Measurements from ENCODE around the gene PHLDB3. TPM values are rescaled to one million over a fixed set of nuclear protein-coding genes. Genes with fewer than 3 reads are reported as not detected.

The PHLDB3 gene
- total RNA-seq, 3 donors from 2014 or later = 17.0 to 33.7 (median 26.2) TPM

- DNase-seq (no peak), ATAC-seq (no peak)
- H3K4me1 Mint-ChIP-seq (ENCODE audit: low read depth) = peaks cover 3% of the 10 kb centered on the region
- peaks cover 28% of the 10 kb centered on the region for H3K36me3 Mint-ChIP-seq (ENCODE audit: insufficient read depth)
- H3K4me3 Mint-ChIP-seq = no peak overlapping the region
- no peaks in the 10 kb centered on the region for H3K27me3 Mint-ChIP-seq (ENCODE audit: low read depth)
- H3K9me3 Mint-ChIP-seq = no peaks in the 10 kb centered on the region
These were observed 7.6 kb downstream of the PHLDB3 start for GRCh38 chr19:43496960-43497359.

GRCh38 chr19:43495082-43495481, 9.5 kb downstream of the PHLDB3 start:
- no peak for DNase-seq
- Mint-ChIP-seq H3K36me3 (ENCODE audit: insufficient read depth) (peaks cover 26% of the 10 kb centered on the region), H3K4me3 (no peak overlapping the region), H3K4me1 (ENCODE audit: low read depth) (no peaks in the 10 kb centered on the region), H3K27me3 (ENCODE audit: low read depth) (no peaks in the 10 kb centered on the region), H3K9me3 (no peaks in the 10 kb centered on the region)
- ATAC-seq = no peak

GRCh38 chr19:43490759-43491158, 13.8 kb downstream of the PHLDB3 start:
- H3K9me3 Mint-ChIP-seq = no peaks in the 10 kb centered on the region
- peaks cover 5% of the 10 kb centered on the region for H3K4me1 Mint-ChIP-seq (ENCODE audit: low read depth)
- H3K27me3 Mint-ChIP-seq (ENCODE audit: low read depth) = no peaks in the 10 kb centered on the region
- DNase-seq (no peak), ATAC-seq (no peak)
- H3K4me3 Mint-ChIP-seq = no peak overlapping the region
- peaks cover 7% of the 10 kb centered on the region for H3K36me3 Mint-ChIP-seq (ENCODE audit: insufficient read depth)

- Mint-ChIP-seq H3K4me1 (ENCODE audit: low read depth) (peaks cover 5% of the 10 kb centered on the region), H3K9me3 (no peaks in the 10 kb centered on the region), H3K36me3 (ENCODE audit: insufficient read depth) (peaks cover 4% of the 10 kb centered on the region), H3K4me3 (no peak overlapping the region), H3K27me3 (ENCODE audit: low read depth) (no peaks in the 10 kb centered on the region)
- ATAC-seq (no peak), DNase-seq (no peak)
These were observed 14.5 kb downstream of the PHLDB3 start for GRCh38 chr19:43489979-43490599.

GRCh38 chr19:43489310-43489709, 15.2 kb downstream of the PHLDB3 start:
- DNase-seq (no peak), ATAC-seq (no peak)
- Mint-ChIP-seq H3K9me3 (no peaks in the 10 kb centered on the region), H3K4me3 (no peak overlapping the region), H3K36me3 (ENCODE audit: insufficient read depth) (peaks cover under 1% of the 10 kb centered on the region), H3K27me3 (ENCODE audit: low read depth) (no peaks in the 10 kb centered on the region), H3K4me1 (ENCODE audit: low read depth) (peaks cover 5% of the 10 kb centered on the region)

GRCh38 chr19:43488179-43488578, 16.4 kb downstream of the PHLDB3 start:
- Mint-ChIP-seq H3K4me1 (ENCODE audit: low read depth) (peaks cover 5% of the 10 kb centered on the region), H3K9me3 (no peaks in the 10 kb centered on the region), H3K36me3 (ENCODE audit: insufficient read depth) (no peaks in the 10 kb centered on the region), H3K27me3 (ENCODE audit: low read depth) (no peaks in the 10 kb centered on the region), H3K4me3 (no peak overlapping the region)
- DNase-seq = no peak
- ATAC-seq = no peak

GRCh38 chr19:43486412-43486811, 18.1 kb downstream of the PHLDB3 start:
- Mint-ChIP-seq H3K27me3 (ENCODE audit: low read depth) (no peaks in the 10 kb centered on the region), H3K36me3 (ENCODE audit: insufficient read depth) (peaks cover 2% of the 10 kb centered on the region), H3K9me3 (no peaks in the 10 kb centered on the region), H3K4me3 (no peak overlapping the region), H3K4me1 (ENCODE audit: low read depth) (peaks cover 5% of the 10 kb centered on the region)
- no peak for ATAC-seq
- DNase-seq = no peak

GRCh38 chr19:43485951-43486350, 18.6 kb downstream of the PHLDB3 start:
- Mint-ChIP-seq H3K9me3 (no peaks in the 10 kb centered on the region), H3K4me1 (ENCODE audit: low read depth) (peaks cover 5% of the 10 kb centered on the region), H3K36me3 (ENCODE audit: insufficient read depth) (peaks cover 2% of the 10 kb centered on the region), H3K4me3 (no peak overlapping the region), H3K27me3 (ENCODE audit: low read depth) (no peaks in the 10 kb centered on the region)
- no peak for DNase-seq
- no peak for ATAC-seq

GRCh38 chr19:43483281-43483680, 21.3 kb downstream of the PHLDB3 start:
- DNase-seq = no peak
- Mint-ChIP-seq H3K36me3 (ENCODE audit: insufficient read depth) (peaks cover 3% of the 10 kb centered on the region), H3K9me3 (no peaks in the 10 kb centered on the region), H3K4me3 (no peak overlapping the region), H3K4me1 (ENCODE audit: low read depth) (no peaks in the 10 kb centered on the region), H3K27me3 (ENCODE audit: low read depth) (no peaks in the 10 kb centered on the region)
- ATAC-seq = no peak

- Mint-ChIP-seq H3K4me3 (no peak overlapping the region), H3K36me3 (ENCODE audit: insufficient read depth) (peaks cover 8% of the 10 kb centered on the region), H3K4me1 (ENCODE audit: low read depth) (no peaks in the 10 kb centered on the region), H3K27me3 (ENCODE audit: low read depth) (no peaks in the 10 kb centered on the region), H3K9me3 (no peaks in the 10 kb centered on the region)
- no peak for ATAC-seq
- DNase-seq = no peak
These were observed 22.4 kb downstream of the PHLDB3 start for GRCh38 chr19:43482193-43482592.

GRCh38 chr19:43481701-43482100, 22.8 kb downstream of the PHLDB3 start:
- Mint-ChIP-seq H3K9me3 (no peaks in the 10 kb centered on the region), H3K27me3 (ENCODE audit: low read depth) (no peaks in the 10 kb centered on the region), H3K4me1 (ENCODE audit: low read depth) (no peaks in the 10 kb centered on the region), H3K4me3 (no peak overlapping the region), H3K36me3 (ENCODE audit: insufficient read depth) (peaks cover 10% of the 10 kb centered on the region)
- DNase-seq = no peak
- no peak for ATAC-seq

- Mint-ChIP-seq H3K9me3 (no peaks in the 10 kb centered on the region), H3K4me1 (ENCODE audit: low read depth) (peaks cover 6% of the 10 kb centered on the region), H3K27me3 (ENCODE audit: low read depth) (no peaks in the 10 kb centered on the region), H3K36me3 (ENCODE audit: insufficient read depth) (peaks cover 10% of the 10 kb centered on the region), H3K4me3 (no peak overlapping the region)
- ATAC-seq (no peak), DNase-seq (no peak)
These were observed 24.0 kb downstream of the PHLDB3 start for GRCh38 chr19:43480574-43480973.

- Mint-ChIP-seq H3K27me3 (ENCODE audit: low read depth) (no peaks in the 10 kb centered on the region), H3K4me3 (no peak overlapping the region), H3K4me1 (ENCODE audit: low read depth) (peaks cover 10% of the 10 kb centered on the region), H3K9me3 (no peaks in the 10 kb centered on the region), H3K36me3 (ENCODE audit: insufficient read depth) (peaks cover 14% of the 10 kb centered on the region)
- ATAC-seq = no peak
- no peak for DNase-seq
These were observed 24.5 kb downstream of the PHLDB3 start for GRCh38 chr19:43479961-43480561.

- peaks cover 14% of the 10 kb centered on the region for H3K36me3 Mint-ChIP-seq (ENCODE audit: insufficient read depth)
- no peak for ATAC-seq
- H3K27me3 Mint-ChIP-seq (ENCODE audit: low read depth) = no peaks in the 10 kb centered on the region
- H3K4me3 Mint-ChIP-seq = no peak overlapping the region
- H3K4me1 Mint-ChIP-seq (ENCODE audit: low read depth) = peaks cover 12% of the 10 kb centered on the region
- H3K9me3 Mint-ChIP-seq = no peaks in the 10 kb centered on the region
- no peak for DNase-seq
These were observed 25.3 kb downstream of the PHLDB3 start for GRCh38 chr19:43479226-43479625.

GRCh38 chr19:43478323-43478722, 26.2 kb downstream of the PHLDB3 start:
- no peak for DNase-seq
- no peaks in the 10 kb centered on the region for H3K9me3 Mint-ChIP-seq
- no peak overlapping the region for H3K4me3 Mint-ChIP-seq
- no peaks in the 10 kb centered on the region for H3K27me3 Mint-ChIP-seq (ENCODE audit: low read depth)
- no peak for ATAC-seq
- H3K4me1 Mint-ChIP-seq (ENCODE audit: low read depth) = peaks cover 12% of the 10 kb centered on the region
- H3K36me3 Mint-ChIP-seq (ENCODE audit: insufficient read depth) = peaks cover 14% of the 10 kb centered on the region

Measured in activated T-cell treated with anti-CD3 and anti-CD28 coated beads, Interleukin-2, amount 50 U/mL, for 4 hours (primary cell).